ENCODE measurements around the gene CHIC2.

Gene CHIC2

DNA sequence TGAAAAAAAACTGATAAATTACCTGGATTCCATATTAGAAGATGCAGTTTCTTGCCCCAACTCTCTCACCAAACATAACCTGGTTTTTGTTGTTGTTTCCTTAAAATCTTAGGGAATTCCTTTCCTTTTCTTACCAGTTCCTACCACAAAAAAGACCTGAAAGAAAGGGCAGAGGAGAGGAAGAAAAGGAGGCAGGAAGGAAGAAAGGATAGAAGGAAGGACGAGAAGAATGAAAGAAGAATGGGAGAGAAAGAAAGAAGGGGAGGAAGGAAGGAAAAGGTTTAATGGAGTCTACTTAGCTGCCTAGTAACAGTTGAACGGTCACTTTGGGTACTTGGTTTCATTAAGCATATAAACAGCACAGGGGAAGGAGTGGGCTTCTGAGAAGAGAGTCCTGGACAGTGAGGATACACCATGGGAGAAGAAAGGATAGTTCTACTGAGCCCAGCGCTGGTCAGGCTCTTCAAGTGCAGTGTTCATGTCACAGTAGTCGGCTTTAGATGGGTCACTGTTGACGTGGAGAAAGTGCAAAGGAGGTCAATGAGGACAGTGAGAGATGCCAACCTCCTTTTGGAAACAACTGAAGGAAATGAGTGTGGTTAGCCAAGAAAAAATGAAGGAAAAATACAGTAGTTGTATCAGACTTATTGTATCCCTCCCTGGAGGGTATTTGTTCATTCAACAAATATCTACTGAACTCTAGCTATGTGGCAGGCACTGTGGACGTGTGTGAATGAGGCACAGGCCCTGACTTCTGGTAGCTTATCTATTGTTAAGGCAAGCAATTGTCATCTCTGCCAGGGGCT lies 1.1 kb upstream of the CHIC2 start:
- Histone ChIP-seq H3K79me2 (ENCODE audit: insufficient read depth, low read length) (peaks cover 36% of the 10 kb centered on the region), H3K4me1 (ENCODE audit: insufficient read depth, low read length, severe bottlenecking) (peaks cover 35% of the 10 kb centered on the region), H4K20me1 (ENCODE audit: insufficient read depth, low read length) (no peaks in the 10 kb centered on the region), H3K9me2 (ENCODE audit: low read depth, low read length) (no peaks in the 10 kb centered on the region), H3K27me3 (ENCODE audit: insufficient read depth, low read length) (no peaks in the 10 kb centered on the region), H3K9me3 (ENCODE audit: low read length) (no peaks in the 10 kb centered on the region), H2AFZ (ENCODE audit: low read length) (peak overlapping the region; percentile 50; the same call in 1 of the 2 replicates), H3K9ac (ENCODE audit: low read length) (peak overlapping the region; percentile 65), H3K27ac (ENCODE audit: low read depth, low read length, poor library complexity, severe bottlenecking) (no peak overlapping the region), H3F3A (ENCODE audit: insufficient read depth, low read length) (no peaks in the 10 kb centered on the region), H3K36me3 (ENCODE audit: insufficient read depth, low read length) (no peaks in the 10 kb centered on the region), H3K4me3 (ENCODE audit: low read depth, low read length, poor library complexity, severe bottlenecking) (peak overlapping the region; percentile 83), H3K4me2 (ENCODE audit: low read length) (peak overlapping the region; percentile 62)
- TF ChIP-seq, protein P1, sequence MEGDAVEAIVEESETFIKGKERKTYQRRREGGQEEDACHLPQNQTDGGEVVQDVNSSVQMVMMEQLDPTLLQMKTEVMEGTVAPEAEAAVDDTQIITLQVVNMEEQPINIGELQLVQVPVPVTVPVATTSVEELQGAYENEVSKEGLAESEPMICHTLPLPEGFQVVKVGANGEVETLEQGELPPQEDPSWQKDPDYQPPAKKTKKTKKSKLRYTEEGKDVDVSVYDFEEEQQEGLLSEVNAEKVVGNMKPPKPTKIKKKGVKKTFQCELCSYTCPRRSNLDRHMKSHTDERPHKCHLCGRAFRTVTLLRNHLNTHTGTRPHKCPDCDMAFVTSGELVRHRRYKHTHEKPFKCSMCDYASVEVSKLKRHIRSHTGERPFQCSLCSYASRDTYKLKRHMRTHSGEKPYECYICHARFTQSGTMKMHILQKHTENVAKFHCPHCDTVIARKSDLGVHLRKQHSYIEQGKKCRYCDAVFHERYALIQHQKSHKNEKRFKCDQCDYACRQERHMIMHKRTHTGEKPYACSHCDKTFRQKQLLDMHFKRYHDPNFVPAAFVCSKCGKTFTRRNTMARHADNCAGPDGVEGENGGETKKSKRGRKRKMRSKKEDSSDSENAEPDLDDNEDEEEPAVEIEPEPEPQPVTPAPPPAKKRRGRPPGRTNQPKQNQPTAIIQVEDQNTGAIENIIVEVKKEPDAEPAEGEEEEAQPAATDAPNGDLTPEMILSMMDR (IDR thresholded peaks at IDR 0.05; ENCODE audit: low read length) = no peak
- no peak for TF ChIP-seq EZH2 (IDR thresholded peaks at IDR 0.05; ENCODE audit: borderline replicate concordance, low read length)

DNA sequence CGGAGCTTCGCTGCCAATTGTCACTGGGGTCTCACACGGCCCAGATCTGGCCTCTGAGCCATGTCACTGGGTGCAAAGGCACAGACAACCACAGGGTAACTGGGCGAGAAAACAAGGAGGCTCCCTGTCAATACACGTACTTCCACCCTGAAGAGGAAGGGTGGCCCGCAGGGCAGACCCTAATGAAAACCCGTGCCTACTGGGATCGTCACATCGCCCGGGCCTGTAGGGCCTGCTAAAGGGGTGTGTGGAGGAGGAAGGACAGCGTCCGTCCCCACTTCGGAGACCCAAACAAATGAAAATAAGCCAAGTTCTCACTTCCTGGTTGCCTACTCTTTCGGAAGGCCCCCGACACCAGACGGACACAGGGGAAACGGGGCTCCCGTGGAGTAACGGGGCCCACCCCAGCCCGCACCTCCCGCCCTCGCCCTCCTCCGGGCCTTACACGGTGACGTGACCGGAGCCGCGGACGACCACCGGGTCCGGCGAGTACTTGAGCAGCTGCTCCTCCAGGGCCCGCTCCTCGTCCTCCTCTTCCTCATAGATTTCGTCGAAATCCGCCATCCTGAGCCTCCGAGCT lies 578 bp downstream of the CHIC2 start:
- H3K9ac ChIP-seq (ENCODE audit: low read length) = peak overlapping the region; percentile 85
- no peaks in the 10 kb centered on the region for H3F3A ChIP-seq (ENCODE audit: insufficient read depth, low read length)
- no peaks in the 10 kb centered on the region for H3K9me2 ChIP-seq (ENCODE audit: low read depth, low read length)
- H3K27me3 ChIP-seq (ENCODE audit: insufficient read depth, low read length) = no peaks in the 10 kb centered on the region
- no peak overlapping the region for H2AFZ ChIP-seq (ENCODE audit: low read length)
- H4K20me1 ChIP-seq (ENCODE audit: insufficient read depth, low read length) = no peaks in the 10 kb centered on the region
- peak overlapping the region; percentile 83 for H3K4me3 ChIP-seq (ENCODE audit: low read depth, low read length, poor library complexity, severe bottlenecking)
- peak overlapping the region; percentile 69 for H3K4me2 ChIP-seq (ENCODE audit: low read length)
- peak overlapping the region; percentile 44 for H3K27ac ChIP-seq (ENCODE audit: low read depth, low read length, poor library complexity, severe bottlenecking)
- TF ChIP-seq, protein P1 (IDR thresholded peaks at IDR 0.05; ENCODE audit: low read length) = no peak
- H3K9me3 ChIP-seq (ENCODE audit: low read length) = no peaks in the 10 kb centered on the region
- peaks cover 53% of the 10 kb centered on the region for H3K79me2 ChIP-seq (ENCODE audit: insufficient read depth, low read length)
- no peaks in the 10 kb centered on the region for H3K36me3 ChIP-seq (ENCODE audit: insufficient read depth, low read length)
- peaks cover 51% of the 10 kb centered on the region for H3K4me1 ChIP-seq (ENCODE audit: insufficient read depth, low read length, severe bottlenecking)

DNA sequence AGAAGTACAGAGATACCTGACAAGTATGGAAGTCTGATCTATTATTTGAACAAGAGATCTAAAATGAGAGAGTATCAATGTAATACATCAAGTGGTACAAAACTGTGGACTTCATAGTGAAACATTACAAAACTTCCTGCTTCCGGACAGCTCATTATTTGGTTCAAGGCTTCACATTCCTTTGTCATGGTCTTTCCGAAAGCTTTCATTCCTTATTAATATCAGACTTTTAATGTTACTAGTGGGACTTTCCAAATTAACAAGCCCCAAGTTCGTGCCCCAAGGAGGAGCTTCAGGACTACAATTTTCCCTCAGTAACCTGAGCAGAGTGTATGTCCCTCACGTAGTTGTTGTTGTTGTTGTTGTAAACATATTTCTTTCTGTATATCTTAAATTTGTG lies 1.2 kb downstream of the CHIC2 start:
- peak overlapping the region; percentile 69 for H3K4me2 ChIP-seq (ENCODE audit: low read length)
- no peaks in the 10 kb centered on the region for H3K36me3 ChIP-seq (ENCODE audit: insufficient read depth, low read length)
- no peak overlapping the region for H2AFZ ChIP-seq (ENCODE audit: low read length)
- H3K27ac ChIP-seq (ENCODE audit: low read depth, low read length, poor library complexity, severe bottlenecking) = peak overlapping the region; percentile 44
- no peaks in the 10 kb centered on the region for H4K20me1 ChIP-seq (ENCODE audit: insufficient read depth, low read length)
- peak overlapping the region; percentile 85 for H3K9ac ChIP-seq (ENCODE audit: low read length)
- no peaks in the 10 kb centered on the region for H3F3A ChIP-seq (ENCODE audit: insufficient read depth, low read length)
- peaks cover 59% of the 10 kb centered on the region for H3K79me2 ChIP-seq (ENCODE audit: insufficient read depth, low read length)
- no peaks in the 10 kb centered on the region for H3K27me3 ChIP-seq (ENCODE audit: insufficient read depth, low read length)
- H3K9me3 ChIP-seq (ENCODE audit: low read length) = no peaks in the 10 kb centered on the region
- peaks cover 55% of the 10 kb centered on the region for H3K4me1 ChIP-seq (ENCODE audit: insufficient read depth, low read length, severe bottlenecking)
- H3K9me2 ChIP-seq (ENCODE audit: low read depth, low read length) = no peaks in the 10 kb centered on the region
- H3K4me3 ChIP-seq (ENCODE audit: low read depth, low read length, poor library complexity, severe bottlenecking) = peak overlapping the region; percentile 83
- TF ChIP-seq EZH2 (IDR thresholded peaks at IDR 0.05; ENCODE audit: borderline replicate concordance, low read length) = no peak
- TF ChIP-seq, protein P1 (IDR thresholded peaks at IDR 0.05; ENCODE audit: low read length) = no peak
